HG02943 (cell line): Measurements from ENCODE around the gene MX1.

Source experiments
- ATAC-seq: cut with Tn5 transposase; IDR thresholded peaks from one replicate; pipeline ENCODE4 v1.9.1; 2021; ENCODE audit warnings: mild to moderate bottlenecking, low read depth, moderate library complexity; ENCODE audit not compliant: unreplicated experiment

The MX1 gene

GRCh38 chr21:41487082-41487481 is 61.0 kb downstream of the MX1 start:
- ATAC-seq, result no peak

DNA sequence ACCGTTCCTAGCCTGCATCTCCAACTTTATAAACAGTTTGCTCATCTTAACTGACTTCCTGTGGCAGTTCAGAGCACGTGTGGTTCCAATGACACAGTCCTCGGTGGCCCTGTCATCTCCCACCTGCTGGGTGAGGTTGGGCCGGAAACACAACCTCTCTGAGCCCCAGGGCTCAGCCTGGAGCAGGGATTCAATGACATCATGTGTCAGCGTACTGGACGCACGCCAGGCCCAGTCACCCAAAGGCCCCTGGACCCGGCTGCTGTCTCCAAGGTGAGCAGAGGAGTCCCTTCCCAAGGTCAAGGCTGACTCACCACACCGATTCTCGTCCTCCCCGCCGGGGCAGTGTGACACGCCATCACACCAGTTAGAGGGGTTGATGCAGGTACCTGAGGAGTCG is 62.0 kb downstream of the MX1 start:
- no peak for ATAC-seq

GRCh38 chr21:41489329-41489728 is 63.3 kb downstream of the MX1 start:
- ATAC-seq, result no peak

DNA sequence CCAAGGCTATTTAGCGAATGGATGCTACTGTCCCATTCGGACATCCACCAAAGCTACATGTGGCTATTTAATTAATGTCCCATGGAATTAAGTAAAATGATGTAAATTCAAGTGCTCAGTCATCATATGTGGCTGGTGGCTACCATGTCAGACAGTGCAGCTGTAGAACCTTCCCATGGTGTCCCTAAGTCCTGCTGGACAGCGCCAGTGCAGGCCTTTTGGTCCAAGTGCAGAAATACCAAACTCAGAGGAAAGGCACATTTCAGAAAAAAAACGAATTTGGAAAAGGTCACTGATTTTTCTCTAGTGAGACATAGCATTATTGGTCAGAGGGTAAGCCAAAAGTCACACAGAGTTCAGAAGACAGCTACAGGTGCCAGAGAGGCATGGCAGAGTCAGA is 64.3 kb downstream of the MX1 start:
- ATAC-seq, result no peak

GRCh38 chr21:41491412-41491811 is 65.4 kb downstream of the MX1 start:
- no peak for ATAC-seq

GRCh38 chr21:41494242-41494641 is 68.2 kb downstream of the MX1 start:
- no peak for ATAC-seq

- no peak for ATAC-seq
Measured at GRCh38 chr21:41497008-41497407, 71.0 kb downstream of the MX1 start.

DNA sequence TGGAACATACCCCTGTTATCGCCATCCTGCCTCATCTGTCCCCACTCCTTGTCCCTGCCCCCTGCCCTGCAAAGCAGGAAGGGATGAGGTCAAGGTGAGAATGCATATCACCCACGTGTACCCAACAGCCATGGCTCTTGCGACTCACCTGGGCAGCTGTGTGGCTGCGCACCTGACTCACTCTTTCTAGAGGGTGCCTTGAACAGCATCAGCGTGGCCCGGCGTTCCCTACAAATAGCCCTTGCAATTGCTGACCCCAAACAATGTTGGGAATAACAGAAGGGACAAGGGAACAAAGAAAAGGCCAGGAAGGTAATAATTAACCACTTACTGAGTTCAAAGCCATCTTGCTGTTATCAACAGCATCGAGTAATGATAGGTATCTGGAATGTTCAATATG is 71.7 kb downstream of the MX1 start:
- no peak for ATAC-seq

DNA sequence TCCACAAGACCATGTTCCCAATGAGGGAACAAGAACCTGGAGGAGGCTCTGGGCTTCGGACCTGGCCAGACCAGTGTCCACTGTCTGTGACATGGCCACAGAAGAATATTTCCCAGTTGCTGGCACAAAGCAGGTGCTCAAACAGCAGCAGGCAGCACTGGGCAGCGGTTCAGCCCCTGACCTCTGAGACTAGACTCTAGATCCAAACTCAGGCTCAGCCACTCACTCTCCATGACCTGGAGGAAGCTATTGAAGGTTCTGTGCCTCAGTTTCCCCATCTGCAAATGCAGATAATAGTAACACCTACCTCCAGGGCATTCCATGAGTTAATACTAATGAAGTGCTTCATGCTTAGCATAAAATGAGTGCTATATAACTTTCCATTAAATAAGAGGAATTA is 73.9 kb downstream of the MX1 start:
- ATAC-seq, result no peak

- no peak for ATAC-seq
Measured at GRCh38 chr21:41500363-41500762, 74.3 kb downstream of the MX1 start.

- no peak for ATAC-seq
Measured at GRCh38 chr21:41500931-41501381, 74.9 kb downstream of the MX1 start.

- ATAC-seq, result no peak
Measured at GRCh38 chr21:41501919-41502318, 75.9 kb downstream of the MX1 start.

DNA sequence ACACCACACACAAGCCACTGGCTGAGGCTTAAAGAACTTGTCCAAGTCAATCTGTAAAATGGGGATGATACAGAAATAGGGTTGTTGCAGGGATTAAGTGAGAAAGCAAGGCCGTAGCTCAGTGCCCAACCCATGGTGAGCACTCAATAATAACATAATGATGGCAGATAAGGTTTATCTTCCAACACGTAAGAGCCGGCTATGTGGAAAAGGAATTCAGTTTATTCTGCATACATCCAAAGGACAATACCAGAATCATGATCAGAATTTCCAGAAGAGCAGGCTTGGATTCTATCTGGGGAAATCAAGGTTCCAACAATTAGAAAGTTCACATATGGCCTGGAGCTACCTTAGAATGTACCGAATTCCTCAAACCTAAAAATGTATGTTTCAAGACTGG is 77.3 kb downstream of the MX1 start:
- no peak for ATAC-seq

DNA sequence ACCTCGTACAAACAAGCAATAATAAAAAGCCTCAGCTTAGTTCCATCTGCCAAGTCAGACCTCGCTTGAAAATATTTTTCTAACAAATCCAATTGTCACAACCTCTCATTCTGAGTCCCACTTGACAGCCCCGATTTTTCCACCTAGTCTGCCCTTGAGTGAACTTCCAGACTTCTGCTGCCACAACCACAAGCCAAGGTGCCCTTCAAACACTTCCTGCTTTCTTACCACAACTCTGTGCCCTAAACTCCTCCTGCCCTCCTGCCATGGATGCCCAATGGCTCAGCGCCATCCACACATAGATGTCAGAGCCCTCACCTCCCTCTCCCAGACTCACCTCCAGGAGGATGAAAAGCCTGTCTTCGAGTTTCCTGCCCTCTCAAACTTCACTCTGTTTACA is 78.0 kb downstream of the MX1 start:
- ATAC-seq, result no peak

GRCh38 chr21:41506005-41506594 is 80.1 kb downstream of the MX1 start:
- no peak for ATAC-seq

GRCh38 chr21:41506611-41507520 is 80.8 kb downstream of the MX1 start:
- ATAC-seq, result no peak

GRCh38 chr21:41507521-41508414 is 81.7 kb downstream of the MX1 start, which contains the start of gene TMPRSS2:
Gene TMPRSS2 (minus strand): TSS chr21:41508158. CDS start chr21:41498133, 10,025 bp downstream.
- no peak for ATAC-seq

DNA sequence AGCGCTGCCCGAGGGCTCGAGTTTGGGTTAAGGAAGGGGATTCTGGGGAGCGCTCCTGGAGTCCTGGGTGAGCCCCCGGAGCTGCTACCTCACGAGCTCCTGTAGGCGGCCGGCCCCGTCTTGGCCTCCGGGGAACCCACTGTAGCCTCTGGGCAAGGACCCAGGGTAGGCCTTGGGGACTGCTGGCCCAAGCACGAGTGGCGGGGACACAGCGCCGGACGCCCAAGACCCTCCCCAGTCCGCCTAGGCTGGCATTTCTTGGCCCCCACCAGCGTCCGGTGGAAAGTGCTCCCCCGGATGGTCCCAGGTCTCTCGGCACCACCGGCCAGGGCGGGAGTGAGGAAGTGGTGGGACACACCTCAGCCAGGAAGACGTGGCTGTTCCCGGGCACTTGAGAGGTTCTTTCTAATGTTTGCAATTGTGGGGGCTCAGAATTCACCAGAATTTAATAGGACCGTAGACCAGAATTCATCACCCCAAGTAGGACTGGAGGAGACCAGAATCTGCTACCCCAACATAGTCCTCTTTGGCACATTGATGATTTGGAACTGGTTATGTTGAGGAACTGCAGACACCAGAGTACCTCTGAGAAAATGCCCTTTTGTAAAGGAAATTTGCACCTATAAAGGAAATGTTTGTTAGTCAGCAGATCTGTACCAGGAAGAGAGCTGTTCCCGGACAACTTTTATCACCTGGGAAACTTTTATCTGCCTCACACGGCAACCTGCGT is 82.5 kb downstream of the MX1 start:
- ATAC-seq, result no peak
